ENCODE results near the gene PHF1.
"Not testable (repeated sequence)": the region's sequence is repeated elsewhere in the genome, so short reads cannot be mapped to it uniquely, and the experiment has no call there.

PHF1 gene

DNA sequence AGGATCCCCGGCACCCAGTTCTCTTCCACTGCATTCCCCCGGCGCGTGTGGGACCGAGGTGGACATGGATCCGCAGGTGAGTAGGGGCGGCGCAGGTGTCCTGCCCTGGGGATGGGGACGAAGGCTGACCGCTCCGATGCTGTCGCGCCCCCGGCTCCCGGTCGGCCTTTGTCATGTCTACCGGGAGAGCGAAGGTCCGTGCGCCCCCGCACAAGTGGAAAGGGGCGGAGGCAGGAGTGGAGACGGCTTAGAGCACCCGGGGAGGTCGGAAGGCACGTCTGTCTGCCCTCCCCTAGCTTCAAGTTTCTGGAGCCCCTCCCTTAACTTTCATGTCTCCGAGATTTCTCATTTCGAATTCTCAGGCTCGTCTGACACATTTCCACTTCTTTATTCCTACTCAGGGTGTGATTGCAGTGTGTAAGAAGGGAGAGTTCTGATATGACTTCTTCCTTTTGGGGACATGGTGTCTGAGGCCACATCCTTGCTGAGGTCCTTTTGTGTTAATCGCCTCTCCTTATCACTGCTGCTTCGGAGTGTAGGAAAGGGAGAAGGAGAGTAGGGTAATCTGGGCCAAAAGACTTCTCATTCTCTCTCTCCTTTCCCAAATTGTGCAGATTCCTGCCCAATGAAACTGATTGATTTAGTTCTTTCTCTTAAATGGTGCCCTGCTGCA is 18.8 kb upstream of the PHF1 start:
- DNase-seq (ENCODE audit: low spot score): no peak

- DNase-seq (ENCODE audit: low spot score): no peak
Measured at GRCh38 chr6:33392595-33392948, 18.2 kb upstream of the PHF1 start.

GRCh38 chr6:33392979-33393378 is 17.8 kb upstream of the PHF1 start:
- DNase-seq (ENCODE audit: low spot score): no peak

GRCh38 chr6:33397541-33397940 is 13.3 kb upstream of the PHF1 start:
- DNase-seq (ENCODE audit: low spot score): no peak

DNA sequence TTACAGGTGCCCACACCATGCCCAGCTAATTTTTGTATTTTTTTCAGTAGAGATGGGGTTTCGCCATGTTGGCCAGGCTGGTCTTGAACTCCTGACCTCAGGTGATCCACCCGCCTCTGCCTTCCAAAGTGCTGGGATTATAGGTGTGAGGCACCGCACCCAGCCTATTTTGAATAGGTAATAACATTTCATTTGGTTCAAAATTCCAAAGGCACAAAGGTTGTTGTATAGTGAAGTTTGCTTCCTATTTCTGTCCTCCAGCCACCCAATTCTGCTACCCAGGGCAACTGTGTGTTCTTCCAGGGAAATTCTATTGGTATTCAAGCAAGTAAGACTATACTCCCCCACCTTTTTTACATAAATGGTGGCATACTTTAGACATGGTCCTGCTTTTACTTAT is 12.2 kb upstream of the PHF1 start:
- DNase-seq (ENCODE audit: low spot score): not testable (repeated sequence)

GRCh38 chr6:33399881-33400280 is 10.9 kb upstream of the PHF1 start:
- DNase-seq (ENCODE audit: low spot score): not testable (repeated sequence)

GRCh38 chr6:33404884-33405283 is 5.9 kb upstream of the PHF1 start:
- DNase-seq (ENCODE audit: low spot score): no peak

- DNase-seq (ENCODE audit: low spot score): no peak
Measured at GRCh38 chr6:33405386-33405940, 5.4 kb upstream of the PHF1 start.

DNA sequence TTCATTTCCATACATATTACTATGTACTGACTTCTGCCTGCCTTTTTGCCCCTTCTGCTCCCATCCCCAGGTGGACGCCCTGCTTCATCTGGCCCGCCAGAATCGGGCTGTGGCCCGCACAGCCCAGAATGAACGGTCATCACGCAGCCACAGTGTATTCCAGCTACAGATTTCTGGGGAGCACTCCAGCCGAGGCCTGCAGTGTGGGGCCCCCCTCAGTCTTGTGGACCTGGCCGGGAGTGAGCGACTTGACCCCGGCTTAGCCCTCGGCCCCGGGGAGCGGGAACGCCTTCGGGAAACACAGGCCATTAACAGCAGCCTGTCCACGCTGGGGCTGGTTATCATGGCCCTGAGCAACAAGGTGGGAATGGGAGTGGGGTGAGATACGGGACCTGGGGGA is 4.7 kb upstream of the PHF1 start:
- no peak for DNase-seq (ENCODE audit: low spot score)

DNA sequence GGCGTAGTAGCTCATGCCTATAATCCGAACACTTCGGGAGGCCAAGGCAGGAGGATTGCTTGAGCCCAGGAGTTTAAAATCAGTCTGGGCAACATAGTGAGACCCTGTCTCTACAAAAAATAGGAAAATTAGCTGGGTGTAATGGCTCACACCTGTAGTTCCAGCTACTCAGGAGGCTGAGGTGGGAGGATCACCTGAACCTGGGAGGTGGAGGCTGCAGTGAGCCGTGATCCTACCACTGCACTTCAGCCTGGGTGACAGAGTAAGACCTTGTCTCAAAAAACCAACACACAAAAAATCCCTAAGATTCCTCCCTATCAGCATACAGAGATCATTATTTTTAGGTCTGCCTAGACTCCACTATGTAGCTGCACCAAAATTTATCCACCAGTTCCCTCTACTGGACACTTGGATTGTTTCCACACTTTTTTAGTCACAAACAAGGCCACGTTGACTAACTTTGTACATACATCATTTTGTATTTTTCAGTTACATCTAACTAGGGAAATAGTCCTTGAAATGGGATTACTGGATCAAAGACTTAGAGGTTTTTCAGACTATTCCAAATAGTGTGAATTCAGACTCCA is 3.6 kb upstream of the PHF1 start:
- no peak for DNase-seq (ENCODE audit: low spot score)

DNA sequence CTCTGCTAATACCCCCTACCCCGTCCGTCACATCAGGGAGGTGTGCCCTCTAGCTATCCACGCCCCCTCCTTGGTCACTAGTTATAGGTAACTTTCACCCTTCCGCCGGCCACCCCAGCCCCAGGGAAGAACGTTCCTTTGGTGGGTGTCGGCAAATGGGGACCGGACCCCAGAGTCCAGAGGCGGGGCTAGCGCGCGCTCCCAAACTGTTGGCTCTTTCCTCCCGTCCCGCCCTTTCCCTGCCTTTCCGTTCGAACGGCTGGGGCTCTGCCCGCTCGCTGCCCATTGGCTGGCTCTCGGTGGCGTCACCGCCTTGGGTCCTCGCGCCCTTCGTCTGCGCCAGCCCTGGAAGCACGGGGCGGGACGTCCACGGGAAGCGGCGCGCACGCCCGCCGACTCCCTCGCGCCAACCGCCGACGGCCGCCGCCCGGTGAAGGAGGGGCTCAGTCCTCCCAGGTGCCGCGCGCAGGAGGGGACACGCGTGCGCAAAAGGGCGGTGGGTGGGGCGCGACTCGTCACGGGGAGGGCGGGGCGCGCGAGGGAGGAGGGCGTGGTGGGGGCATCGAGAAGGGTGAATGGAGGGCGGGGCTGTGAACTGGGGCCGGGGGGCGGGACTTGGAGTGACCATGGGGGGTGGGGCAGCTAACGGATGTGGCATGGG is 634 bp upstream of the PHF1 start:
- peak; percentile 100 for DNase-seq (ENCODE audit: low spot score)

- no peak for DNase-seq (ENCODE audit: low spot score)
Measured at GRCh38 chr6:33411632-33412005, 805 bp downstream of the PHF1 start.

DNA sequence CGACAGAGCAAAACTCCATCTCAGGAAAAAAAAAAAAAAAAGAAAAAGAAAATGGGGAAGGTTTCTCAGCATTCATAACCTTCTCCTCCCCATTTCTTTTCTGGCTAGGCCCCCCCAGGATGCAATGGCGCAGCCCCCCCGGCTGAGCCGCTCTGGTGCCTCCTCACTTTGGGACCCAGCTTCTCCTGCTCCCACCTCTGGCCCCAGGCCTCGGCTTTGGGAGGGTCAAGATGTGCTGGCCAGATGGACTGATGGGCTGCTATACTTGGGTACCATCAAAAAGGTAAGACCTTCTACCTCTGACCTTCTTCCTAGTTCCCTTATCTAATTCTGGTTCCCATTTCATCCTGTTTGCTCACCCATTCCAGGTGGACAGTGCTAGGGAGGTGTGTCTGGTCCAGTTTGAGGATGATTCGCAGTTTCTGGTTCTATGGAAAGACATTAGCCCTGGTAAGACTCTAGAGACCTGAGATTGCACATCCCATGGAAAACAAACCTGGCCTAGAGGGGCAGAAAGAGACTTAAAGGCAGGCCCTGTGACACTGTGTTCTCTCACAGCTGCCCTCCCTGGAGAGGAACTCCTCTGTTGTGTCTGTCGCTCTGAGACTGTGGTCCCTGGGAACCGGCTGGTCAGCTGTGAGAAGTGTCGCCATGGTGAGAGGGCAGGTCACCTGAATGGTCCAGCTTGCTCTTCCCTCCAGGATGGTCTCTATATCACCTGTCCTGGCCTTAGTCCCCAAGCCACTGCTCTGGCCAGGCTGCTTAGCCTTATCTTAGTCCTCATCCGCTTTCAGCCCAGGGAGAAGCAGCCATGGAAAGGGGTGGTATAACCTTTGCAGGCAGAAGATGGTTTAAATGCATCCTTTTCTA is 1.6 kb downstream of the PHF1 start:
- DNase-seq (ENCODE audit: low spot score): no peak

DNA sequence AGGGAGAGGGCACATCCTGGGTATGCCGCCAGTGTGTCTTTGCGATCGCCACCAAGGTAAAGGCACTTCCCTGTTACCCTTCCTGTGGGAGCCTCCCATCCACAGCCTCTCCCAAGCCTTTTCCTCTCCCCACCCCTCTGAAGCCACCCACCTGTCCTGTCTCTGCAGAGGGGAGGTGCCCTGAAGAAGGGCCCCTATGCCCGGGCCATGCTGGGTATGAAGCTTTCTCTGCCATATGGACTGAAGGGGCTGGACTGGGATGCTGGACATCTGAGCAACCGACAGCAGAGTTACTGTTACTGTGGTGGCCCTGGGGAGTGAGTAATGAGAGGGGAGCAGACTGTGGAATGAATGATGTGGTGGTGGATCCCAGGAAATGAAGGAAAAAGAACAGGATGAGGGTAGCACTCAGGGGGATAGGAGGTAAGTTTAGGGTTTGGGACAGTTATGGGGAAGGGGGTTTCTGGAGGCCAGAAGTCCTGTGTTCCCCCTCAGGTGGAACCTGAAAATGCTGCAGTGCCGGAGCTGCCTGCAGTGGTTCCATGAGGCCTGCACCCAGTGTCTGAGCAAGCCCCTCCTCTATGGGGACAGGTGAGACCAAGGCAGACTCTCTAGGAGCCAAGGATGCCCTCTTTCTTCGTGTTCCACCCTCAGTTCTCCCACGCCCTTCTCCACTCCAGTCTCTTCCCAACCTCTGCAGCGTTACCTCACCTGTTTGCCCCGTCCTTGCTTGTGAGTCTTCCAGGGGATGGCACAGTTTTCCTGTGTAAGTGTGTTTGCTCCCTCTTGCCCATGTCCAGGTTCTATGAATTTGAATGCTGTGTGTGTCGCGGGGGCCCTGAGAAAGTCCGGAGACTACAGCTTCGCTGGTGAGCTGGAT is 2.7 kb downstream of the PHF1 start:
- no peak for DNase-seq (ENCODE audit: low spot score)

- DNase-seq (ENCODE audit: low spot score): peak; percentile 41
Measured at GRCh38 chr6:33414592-33415271, 3.9 kb downstream of the PHF1 start.

DNA sequence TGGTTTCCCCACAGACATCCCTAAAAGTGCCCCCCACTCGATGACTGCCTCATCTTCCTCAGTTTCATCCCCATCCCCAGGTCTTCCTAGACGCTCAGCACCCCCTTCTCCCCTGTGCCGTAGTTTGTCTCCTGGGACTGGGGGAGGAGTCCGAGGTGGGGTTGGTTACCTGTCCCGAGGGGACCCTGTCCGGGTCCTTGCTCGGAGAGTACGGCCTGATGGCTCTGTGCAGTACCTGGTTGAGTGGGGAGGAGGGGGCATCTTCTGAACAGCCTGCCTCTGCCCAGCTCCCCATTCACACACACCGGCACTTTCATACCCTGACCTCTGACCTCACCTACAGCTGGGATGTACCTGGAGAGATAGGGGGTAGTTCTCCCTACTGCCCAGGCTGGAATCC is 5.0 kb downstream of the PHF1 start:
- no peak for DNase-seq (ENCODE audit: low spot score)

DNA sequence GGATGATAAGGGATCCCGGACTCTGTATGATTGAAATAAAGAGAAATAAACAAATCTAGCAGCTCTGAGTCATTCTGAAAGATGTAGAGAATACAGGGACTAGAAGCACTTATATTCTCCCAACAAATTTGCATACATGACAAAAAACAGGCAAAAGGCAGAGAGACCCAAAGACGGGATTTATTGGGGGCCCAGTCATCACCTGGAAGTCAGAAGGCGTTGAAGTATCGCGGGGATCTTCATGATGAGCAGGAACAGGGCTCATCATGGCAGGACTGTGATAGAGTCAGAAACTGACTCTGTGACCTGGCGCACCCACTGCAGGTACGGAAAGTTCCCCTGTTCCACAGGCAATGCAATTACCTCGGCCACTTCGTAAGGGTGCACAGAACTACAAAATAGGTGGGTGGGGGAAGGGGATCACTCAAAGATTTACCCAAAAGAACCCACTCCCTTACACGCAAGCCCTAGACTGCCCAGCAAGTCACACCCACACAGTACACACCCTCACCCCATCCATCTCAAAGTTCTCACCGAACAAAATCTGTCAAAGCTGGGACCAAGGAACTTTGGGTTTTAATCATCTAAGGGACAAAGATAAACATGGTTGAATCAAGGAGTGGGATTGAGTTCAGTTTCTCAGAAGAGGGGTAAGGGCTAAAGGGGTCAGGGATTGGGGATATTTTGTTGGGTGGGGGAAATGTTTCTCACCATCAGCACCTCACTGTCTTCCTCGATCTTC is 5.7 kb downstream of the PHF1 start:
- DNase-seq (ENCODE audit: low spot score): no peak

GRCh38 chr6:33417128-33417902 is 6.5 kb downstream of the PHF1 start:
- no peak for DNase-seq (ENCODE audit: low spot score)

All from COLO829 (cell line).